NCI-H82 (cell line): ENCODE data around the gene CDH4.

Source experiments
- DNase-seq: peaks from one replicate; lab custom pipeline; 2025; lab: John Stamatoyannopoulos, UW

The CDH4 gene

GRCh38 chr20:61582196-61582923, 330.3 kb downstream of the CDH4 start:
- no peak for DNase-seq

- no peak for DNase-seq
These were observed 331.3 kb downstream of the CDH4 start for GRCh38 chr20:61583356-61583755.

- no peak for DNase-seq
These were observed 332.8 kb downstream of the CDH4 start for GRCh38 chr20:61584851-61585250.

- no peak for DNase-seq
These were observed 333.7 kb downstream of the CDH4 start for GRCh38 chr20:61585764-61586163.

- DNase-seq = no peak
These were observed 335.0 kb downstream of the CDH4 start for GRCh38 chr20:61587036-61587435.

GRCh38 chr20:61587681-61588289, 335.7 kb downstream of the CDH4 start:
- no peak for DNase-seq

- no peak for DNase-seq
These were observed 336.6 kb downstream of the CDH4 start for GRCh38 chr20:61588411-61589385.

- no peak for DNase-seq
These were observed 338.2 kb downstream of the CDH4 start for GRCh38 chr20:61590236-61590635.

- DNase-seq = no peak
These were observed 341.5 kb downstream of the CDH4 start for GRCh38 chr20:61593516-61593915.

- no peak for DNase-seq
These were observed 342.1 kb downstream of the CDH4 start for GRCh38 chr20:61594198-61594597.

GRCh38 chr20:61595216-61595615, 343.2 kb downstream of the CDH4 start:
- DNase-seq = no peak

GRCh38 chr20:61596687-61597330, 344.7 kb downstream of the CDH4 start:
- DNase-seq = no peak

GRCh38 chr20:61597996-61598395, 345.9 kb downstream of the CDH4 start:
- no peak for DNase-seq

GRCh38 chr20:61598586-61598985, 346.5 kb downstream of the CDH4 start:
- DNase-seq = no peak

- no peak for DNase-seq
These were observed 347.0 kb downstream of the CDH4 start for GRCh38 chr20:61599061-61599531.

- no peak for DNase-seq
These were observed 347.5 kb downstream of the CDH4 start for GRCh38 chr20:61599541-61599992.

- DNase-seq = no peak
These were observed 348.0 kb downstream of the CDH4 start for GRCh38 chr20:61600016-61600415.

- DNase-seq = no peak
These were observed 349.3 kb downstream of the CDH4 start for GRCh38 chr20:61601361-61601760.

GRCh38 chr20:61601853-61602252, 349.8 kb downstream of the CDH4 start:
- DNase-seq = no peak

GRCh38 chr20:61603715-61604114, 351.7 kb downstream of the CDH4 start:
- DNase-seq = no peak

- no peak for DNase-seq
These were observed 352.5 kb downstream of the CDH4 start for GRCh38 chr20:61604549-61604948.

- no peak for DNase-seq
These were observed 353.2 kb downstream of the CDH4 start for GRCh38 chr20:61605283-61605682.
